ENCODE results near the gene FLT4.

DNA sequence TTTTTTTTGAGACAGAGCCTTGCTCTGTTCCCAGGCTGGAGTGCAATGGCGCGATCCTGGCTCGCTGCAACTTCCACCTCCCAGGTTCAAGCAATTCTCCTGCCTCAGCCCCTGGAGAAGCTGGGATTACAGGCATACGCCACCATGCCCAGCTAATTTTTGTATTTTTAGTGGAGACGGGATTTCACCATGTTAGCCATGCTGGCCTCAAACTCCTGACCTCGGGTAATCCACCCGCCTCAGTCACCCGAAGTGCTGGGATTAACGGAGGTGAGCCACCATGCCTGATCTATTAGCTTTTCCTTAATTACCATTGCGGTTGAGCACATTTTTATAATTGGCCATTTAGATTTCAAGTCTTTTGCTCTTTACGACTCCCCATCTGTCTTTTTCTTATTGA, 2.9 kb upstream of the FLT4 start:
- TF ChIP-seq, protein P1, sequence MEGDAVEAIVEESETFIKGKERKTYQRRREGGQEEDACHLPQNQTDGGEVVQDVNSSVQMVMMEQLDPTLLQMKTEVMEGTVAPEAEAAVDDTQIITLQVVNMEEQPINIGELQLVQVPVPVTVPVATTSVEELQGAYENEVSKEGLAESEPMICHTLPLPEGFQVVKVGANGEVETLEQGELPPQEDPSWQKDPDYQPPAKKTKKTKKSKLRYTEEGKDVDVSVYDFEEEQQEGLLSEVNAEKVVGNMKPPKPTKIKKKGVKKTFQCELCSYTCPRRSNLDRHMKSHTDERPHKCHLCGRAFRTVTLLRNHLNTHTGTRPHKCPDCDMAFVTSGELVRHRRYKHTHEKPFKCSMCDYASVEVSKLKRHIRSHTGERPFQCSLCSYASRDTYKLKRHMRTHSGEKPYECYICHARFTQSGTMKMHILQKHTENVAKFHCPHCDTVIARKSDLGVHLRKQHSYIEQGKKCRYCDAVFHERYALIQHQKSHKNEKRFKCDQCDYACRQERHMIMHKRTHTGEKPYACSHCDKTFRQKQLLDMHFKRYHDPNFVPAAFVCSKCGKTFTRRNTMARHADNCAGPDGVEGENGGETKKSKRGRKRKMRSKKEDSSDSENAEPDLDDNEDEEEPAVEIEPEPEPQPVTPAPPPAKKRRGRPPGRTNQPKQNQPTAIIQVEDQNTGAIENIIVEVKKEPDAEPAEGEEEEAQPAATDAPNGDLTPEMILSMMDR (IDR thresholded peaks at IDR 0.05): no peak
- no peak for TF ChIP-seq POLR2A (IDR thresholded peaks at IDR 0.05)

All from body of pancreas (tissue), 4 donors.